SK-N-MC (cell line): Measurements from ENCODE around the gene NMUR1.

ENCODE experiments used
- EZH2 ChIP-seq: fragments of 200-600 bp; sonication (generic); IDR thresholded peaks from one replicate; pipeline ENCODE4 v1.6.1; 2017; ENCODE audit warnings: antibody characterized with exemption
- POLR2AphosphoS5 ChIP-seq: IDR thresholded peaks from 2 replicates; pipeline ENCODE4 v1.6.1; 2012; ENCODE audit warnings: mild to moderate bottlenecking, low read depth, low read length, borderline replicate concordance

- TF ChIP-seq POLR2AphosphoS5 (no peak), EZH2 (no peak)
These were observed 45.5 kb upstream of the NMUR1 start for GRCh38 chr2:231575612-231576256.
